Measurements from ENCODE around the gene PTPN7.
"Not testable (repeated sequence)": the region's sequence is repeated elsewhere in the genome, so short reads cannot be mapped to it uniquely, and the experiment has no call there.

PTPN7 gene

DNA sequence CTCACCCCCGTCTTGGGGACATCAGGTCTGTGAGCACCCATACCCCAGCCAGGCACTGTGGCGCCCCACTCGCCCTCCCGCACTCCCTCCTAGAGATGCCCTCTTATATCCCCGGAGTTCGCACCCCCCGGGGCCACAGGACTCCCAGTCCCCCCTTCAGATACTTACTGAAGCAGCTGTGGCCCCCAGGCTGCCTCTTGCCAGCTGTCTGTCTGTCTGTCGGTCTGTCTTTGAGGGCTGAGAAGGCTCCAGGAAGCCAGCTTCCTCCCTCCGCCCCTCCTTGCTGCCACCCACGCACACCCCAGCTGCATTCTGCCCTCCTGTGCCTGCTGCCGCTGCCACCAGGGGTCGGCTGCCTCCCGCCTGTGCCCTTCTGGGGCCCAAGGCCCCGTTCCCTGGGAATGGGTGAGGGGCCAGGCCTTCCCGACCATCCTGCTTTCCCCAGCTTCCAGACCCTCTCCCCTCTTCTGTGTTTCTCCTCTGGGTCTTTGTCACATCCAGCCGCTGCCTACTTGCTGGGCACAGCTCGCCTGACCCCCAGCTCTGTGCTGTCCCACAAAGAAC lies at the start of gene PTPN7:
TSS of gene PTPN7 (minus strand) at position 226 of the 564 bp plus-strand sequence. CDS start 1,200 bp downstream, outside the sequence.
- peak; percentile 52 to 80 for DNase-seq

DNA sequence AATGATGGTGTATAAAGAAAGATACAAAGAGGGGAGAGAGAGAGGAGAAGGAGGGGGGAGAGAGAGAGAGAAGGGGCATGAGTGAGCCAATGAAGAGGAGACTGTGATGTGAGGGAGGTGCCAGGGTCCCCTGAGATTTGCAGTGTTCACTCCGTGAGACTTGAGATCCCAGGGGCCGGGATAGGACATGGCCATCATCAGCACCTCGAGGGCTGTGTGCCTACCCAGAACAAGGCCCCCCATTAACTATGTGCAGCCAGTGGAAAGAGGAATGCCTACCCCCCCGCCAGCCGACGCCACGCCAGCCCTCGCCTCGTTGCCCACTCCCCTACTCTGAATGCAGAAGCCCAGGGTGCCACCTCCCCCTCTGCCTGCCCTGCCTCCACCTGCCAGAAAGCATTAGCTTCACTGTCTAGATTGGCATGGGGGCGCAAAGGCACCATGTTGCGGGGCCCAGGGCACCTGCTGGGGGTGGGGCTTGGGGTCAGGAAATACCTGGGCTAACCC lies 48.0 kb upstream of the PTPN7 start:
- DNase-seq, result no peak

DNA sequence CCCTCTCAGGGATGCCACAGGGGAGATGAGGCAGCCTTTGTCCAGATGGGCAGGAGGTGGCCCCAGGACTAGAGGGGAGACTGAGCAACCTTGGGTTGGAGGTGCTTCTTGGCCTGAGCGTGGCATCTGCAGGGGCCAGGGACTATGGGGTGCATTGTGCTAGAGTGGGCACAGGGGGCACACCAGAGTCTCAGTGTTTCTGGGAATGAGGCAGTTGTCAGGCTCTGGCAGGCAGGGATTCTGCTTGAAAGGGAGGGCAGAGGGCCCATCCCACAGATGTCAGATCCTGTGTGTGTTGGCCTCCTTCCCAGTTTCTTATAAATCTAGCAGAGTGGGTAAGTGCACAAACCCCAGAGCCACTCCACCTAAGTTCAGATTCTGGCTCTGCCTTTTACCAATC lies 46.9 kb upstream of the PTPN7 start:
- no peak for DNase-seq

DNA sequence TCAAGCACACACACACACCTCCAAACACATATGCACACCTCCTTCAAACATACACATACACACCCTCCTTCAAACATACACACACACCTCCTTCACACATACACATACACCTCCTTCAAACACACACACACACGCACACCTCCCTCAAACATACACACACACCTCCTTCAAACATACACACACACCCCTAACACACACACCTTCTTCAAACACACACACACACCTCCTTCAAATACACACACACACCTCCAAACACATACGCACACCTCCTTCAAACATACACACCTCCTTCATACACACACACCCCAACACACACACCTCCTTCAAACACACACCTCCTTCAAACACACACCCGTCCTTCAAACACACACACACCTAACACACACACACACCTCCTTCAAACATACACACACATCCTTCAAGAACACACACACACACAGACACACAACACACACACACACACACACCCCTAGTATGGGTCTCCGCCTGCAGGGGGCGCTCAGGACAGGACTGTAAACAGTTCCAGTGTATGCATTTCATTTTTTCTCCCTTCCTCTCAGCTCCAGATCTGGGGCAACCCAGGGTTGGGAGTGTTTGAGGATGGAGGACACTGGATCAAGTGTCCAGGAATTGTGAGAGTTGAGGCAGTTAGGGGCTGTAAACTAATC lies 45.3 kb upstream of the PTPN7 start:
- DNase-seq, result peak in 1 of 2 donors; percentile 31

DNA sequence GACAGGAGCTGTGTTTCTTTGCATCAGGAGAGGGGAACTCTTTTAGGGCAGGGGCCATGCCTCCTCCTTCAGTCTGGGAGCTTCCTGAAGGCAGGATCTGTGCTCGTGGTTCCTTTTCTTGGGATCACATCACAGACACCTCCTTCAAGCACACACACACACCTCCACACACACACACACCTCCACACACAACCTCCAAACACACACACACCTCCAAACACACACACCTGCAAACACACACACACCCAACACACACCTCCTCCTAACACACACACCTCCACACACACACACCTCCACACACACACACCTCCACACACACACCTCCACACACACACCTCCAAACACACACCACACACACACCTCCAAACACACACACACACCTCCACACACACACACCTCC lies 43.7 kb upstream of the PTPN7 start:
- no peak for DNase-seq

DNA sequence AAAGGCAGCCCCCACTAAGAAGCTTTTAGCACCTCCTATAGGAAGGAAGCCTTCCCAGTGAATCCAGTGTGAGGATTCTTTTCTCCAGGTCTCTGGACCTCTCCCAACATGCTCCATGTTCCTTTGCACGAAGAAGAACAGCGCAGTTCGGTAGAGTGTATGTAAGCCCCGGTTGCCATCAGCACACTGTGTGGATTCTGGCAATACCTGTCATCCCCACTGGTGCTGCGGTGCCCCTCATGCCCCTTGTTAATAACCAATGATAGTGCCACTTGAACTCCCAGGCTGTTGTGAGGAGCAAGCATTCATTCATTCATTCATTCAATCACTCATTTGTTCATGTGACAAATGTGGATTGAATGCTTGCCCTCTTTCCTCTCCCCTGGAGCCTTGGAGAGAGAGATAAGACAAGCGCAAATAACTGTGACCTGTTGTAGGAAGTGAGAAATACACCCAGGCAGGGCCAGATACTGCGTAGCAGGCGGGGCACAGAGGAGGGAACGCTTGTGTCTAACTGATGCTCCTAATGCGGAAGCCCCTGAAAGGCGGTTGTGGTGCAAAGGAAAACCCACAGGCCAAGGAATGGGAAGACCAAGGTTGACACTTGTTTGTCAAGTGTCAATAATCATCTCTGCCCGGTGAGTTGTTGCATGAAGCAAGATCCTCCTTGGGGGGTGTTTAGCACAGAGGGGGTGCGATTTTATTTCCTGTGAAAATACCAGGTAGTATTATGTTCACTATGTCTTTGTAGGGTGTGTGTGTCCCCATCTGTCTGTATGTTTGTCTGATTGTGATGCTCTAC lies 43.0 kb upstream of the PTPN7 start:
- DNase-seq, result no peak

DNA sequence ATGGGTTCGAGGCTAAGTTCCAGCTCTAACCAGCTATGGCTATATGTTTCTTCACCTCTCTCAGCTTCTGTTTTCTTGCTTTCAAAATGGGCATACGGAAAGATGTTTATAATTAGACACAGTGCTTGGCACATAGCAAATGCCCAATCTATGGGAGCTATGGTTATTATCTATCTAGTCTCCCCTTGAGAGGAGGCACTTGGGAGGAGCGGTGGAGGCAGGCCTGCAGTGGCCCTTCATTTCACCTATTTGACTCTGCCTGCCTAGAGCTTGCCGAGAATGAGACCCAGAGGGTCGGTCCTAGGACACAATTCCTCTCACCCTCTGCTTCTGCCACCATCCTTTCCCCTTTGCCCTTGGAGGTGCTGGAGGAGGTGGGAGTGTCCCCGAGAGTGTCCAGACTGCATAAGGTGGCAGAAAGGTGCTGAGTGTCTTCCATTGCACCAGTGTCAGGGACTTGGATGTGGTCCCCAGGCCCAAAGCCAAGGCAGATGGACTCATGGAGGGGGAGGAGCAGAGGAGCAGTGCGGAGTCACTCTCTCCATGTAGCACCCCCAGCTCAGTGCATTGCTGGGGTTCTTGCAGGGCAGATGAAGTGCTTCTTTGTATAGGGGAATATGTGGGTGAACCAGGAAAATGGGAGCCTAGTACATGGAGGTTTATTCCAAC lies 42.2 kb upstream of the PTPN7 start:
- no peak for DNase-seq

DNA sequence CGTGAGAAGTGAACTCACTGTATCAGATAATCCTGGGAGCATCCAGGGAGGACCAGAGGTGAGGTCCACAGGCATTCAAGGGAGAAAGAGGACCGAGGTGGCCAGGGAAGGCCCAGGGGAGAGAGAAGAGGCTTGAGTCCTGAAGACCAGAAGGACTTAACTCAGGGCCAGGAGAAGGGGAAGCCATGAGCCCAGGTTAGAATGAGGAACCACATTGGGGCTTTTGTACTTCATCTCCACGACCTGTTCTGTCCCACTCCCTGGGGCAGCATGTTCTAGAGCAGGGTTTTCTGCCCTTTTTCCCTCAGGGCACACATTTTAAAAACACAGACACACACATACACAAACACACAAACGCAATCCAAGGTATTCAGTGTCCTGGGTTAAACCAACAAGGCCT lies 41.6 kb upstream of the PTPN7 start:
- no peak for DNase-seq

DNA sequence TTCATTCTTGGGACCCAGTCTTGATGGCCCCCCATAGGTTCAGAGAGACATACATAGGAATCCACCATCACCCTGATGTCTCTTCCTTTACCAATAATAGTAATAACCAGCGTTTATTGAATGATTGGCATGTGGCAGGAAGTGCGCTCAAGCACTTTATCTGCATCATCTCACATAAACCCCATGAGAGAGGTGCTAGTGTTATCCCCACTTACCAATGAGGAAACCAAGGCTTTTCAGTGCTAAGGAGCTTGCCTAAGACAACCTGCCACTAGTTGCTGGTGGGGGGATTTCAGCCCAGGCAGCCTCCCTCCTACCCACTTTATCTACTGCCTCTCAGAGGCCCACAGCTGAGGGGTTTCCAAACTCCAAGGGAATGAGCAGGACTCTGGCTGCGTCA lies 40.9 kb upstream of the PTPN7 start:
- no peak for DNase-seq

DNA sequence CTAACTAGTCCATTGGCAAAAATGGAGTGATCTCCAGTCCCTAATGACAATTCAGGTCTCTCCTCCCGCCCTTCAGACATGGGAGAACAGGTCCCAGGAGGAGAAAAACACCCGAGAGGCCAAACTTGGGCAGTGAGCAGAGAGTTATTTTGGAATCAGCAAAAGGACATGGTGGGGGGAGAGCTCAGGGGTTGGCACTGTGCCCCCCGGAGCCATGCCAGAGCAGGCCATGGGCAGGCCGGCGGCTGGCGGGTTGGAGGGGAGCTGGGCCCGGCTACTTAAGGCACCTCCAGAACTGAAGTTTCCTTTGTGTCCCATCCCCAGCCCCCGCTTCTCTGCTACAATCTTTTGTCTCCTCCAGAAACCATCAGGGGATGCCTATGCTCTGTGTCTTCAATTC lies 40.3 kb upstream of the PTPN7 start:
- no peak for DNase-seq

DNA sequence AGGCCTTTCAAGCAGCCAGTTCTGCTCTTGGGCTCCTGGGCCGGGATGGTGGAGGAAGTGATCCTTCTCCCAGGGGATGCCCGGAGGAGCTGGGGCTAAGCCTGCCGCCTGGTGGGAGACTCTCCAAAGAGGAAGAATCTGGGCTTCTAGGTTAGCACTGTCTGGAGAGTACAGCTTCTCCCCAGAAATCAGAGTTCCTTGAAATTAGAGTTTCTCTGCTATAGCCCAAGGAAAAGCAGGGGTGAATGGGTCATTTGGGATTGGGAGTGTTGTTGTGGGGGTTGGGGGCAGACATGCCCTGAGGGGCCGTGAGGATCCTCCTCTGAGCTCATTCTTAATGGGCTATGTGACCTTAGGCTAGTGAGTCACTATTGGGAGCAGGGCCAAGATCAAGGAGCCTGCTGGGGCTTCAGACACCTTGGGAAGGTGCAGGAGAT lies 39.7 kb upstream of the PTPN7 start:
- DNase-seq, result no peak

DNA sequence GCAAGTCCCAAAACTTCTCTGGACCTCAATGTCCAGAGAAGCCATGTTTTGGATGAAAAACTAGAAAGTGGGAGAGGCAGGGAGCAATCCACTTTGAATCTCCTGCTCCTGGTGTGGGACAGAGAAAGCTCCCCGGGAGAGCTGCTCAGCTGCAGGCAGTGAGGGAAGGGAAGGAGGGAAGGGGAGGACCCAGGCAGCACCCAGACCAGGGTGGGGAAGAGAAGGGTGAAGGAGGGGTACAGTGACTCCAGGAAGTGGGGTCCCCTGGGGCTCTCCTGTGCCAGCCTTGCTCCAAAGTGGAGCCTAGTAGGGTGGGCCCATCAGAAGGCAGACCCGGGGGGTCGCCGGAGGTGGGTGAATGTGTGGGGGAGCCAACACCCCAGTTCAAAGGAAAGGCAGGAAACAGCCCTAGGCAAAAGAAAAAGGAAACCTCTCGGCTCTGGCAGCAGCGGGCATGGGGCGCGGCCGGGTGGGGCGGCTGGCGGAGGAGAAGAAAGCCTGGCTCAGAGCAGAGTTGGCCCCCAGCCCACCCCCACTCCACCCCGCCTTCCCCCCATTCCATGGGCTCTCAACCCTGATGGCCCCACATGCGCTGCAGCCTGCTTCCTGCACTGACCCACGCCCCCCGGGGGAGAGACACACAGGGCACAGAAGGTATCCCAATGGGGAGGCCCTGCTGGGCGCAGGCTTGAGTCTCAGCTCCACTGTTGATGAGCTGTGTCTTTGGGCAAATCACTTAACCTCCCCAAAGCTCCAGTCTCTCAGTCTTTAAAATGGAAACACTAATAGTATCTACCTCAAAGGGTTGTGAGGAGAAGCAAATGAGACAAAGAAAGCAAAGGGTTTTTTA lies 38.9 kb upstream of the PTPN7 start:
- no peak for DNase-seq

DNA sequence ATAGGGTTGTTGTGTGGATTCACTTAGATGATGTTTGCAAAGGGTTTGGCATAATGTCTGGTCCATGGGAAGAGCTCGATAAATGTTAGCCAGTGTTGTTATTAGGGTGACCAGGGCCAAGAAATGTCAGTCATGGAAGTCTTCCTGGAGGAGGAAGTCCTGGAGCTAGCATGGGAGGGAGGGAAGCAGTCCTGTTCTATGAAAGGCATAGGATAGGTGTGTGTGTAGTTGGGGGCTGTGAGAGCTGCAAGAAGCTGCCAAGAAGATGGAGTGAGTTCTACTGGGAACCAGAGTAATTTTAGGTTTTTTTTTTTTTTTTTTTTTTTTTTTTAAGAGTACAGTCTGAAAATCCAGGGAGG lies 37.9 kb upstream of the PTPN7 start:
- no peak for DNase-seq

DNA sequence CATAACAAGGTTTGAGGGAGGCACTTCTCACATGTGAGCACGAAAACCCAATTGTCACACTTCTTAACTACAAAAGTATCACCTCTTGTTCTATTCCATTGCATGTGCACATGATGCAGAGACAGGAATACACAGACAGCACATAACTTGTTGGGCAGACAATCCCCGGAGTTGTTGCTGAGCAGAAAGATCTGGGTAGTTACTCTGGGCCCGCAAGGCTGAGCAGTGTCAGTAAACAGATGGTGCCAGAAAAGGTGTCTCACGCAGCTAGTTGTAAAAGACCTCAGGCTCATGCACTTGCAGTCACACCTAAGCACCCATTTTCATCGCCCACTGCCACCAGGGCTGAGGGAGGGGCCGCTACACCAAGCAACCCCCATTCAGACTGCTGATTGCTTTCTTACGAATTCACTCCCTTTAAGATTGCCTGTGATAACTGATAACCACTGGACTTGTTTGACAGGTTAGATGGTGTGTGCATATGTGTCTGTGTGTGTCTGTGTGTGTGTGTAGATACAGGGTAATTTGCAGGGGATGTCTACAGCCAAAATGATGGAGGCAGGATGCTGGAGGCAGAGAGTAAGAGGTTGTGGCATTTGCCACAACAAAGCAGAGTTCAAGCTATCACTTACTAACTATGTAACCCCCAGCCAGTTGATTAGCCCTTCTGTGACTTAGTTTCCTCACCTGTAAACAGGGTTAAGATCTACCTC lies 37.4 kb upstream of the PTPN7 start:
- no peak for DNase-seq

DNA sequence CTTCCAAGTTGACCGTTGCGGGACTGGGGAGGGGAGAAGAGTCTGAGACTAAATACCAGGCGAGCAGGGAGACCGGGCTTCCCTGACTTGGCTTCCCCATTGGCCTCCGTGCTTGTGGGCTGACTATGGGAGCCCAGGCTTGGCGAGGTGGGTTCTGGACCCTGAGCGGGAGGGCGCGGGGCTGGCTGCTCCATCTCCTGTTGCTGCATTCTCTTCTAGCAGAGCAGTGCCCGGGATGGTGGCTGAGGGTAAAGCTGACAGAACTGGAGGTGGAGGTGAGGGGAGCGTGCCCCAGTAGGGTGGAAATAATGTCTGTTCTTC lies 33.9 kb upstream of the PTPN7 start:
- no peak for DNase-seq

DNA sequence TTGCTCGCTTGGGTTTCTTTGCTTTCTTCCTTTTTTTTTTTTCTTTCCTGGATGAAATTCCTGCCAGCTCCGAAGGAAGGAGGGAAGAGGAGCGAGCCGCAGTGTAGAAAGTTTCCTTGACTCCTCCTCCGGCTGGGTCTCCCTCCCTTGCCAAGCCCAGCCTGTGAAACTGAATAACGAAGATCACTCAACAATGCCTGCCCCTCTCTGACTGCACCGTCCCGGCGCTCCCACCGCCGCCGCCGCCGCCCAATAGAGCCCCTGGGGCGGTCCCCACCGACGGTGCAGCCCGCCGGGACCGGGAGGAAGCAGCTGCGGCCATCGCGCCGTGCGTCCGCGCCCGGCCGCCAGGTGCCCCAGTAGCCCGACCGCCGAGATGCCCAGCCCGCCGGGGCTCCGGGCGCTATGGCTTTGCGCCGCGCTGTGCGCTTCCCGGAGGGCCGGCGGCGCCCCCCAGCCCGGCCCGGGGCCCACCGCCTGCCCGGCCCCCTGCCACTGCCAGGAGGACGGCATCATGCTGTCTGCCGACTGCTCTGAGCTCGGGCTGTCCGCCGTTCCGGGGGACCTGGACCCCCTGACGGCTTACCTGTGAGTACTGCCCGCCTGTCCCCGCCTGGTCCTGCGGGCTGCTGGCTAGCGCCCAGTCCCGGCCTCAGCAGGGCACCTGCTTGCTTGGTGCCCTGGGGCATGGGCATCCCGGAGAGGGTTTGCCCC lies 33.4 kb upstream of the PTPN7 start, which contains the start of gene LGR6:
TSS of gene LGR6 (plus strand) at position 186 of the 714 bp plus-strand sequence. CDS start at position 377, 191 bp downstream.
- DNase-seq, result no peak

DNA sequence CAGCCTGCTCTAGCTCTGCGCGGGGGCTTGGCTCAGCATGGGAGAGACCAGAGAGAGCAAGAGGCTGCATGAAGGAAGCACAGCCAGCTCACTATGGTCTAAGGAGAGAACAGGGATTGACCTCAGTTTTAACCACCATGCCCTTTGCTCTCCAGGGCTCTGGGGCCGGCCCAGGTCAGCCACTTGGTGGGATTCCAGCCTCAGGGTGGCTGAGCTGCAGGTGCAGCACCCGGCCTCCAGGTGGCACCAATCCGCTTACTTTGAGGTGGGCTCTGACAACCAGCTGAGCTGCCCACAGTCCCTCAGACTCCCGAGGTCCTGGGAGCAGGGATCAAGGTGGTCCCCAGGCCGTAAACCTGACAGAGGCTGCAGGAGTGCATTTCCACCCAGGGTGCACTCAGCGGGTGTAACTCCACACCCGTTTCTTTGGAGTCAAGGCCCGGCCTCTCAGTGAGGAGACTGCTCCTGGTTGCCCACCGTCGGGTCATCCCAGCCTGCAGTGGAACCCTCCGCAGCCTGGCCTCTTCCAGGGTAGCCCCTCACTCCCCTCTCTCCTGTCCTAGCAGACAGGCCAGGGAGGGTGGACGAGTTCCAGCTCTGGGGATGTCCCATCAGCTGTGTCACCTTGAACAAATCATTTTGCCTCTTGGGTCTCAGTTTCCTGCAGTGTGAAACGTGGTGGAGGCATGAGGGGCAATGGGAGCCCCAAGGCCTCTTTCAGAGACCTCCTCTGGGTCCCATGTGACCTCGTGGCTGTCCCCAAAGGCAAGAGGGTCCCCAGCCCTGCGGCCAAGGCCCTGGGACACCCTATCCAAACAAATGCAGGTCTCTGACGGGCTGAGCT lies 32.6 kb upstream of the PTPN7 start:
- DNase-seq, result peak in 1 of 2 donors; percentile 68

DNA sequence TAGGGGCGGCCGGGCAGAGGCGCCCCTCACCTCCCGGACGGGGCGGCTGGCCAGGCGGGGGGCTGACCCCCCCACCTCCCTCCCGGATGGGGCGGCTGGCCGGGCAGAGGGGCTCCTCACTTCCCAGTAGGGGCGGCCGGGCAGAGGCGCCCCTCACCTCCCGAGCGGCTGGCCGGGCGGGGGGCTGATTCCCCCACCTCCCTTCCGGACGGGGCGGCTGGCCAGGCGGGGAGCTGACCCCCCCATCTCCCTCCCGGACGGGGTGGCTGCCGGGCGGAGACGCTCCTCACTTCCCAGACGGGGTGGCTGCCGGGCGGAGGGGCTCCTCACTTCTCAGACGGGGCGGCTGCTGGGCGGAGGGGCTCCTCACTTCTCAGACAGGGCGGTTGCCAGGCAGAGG lies 31.0 kb upstream of the PTPN7 start:
- DNase-seq, result not testable (repeated sequence)

DNA sequence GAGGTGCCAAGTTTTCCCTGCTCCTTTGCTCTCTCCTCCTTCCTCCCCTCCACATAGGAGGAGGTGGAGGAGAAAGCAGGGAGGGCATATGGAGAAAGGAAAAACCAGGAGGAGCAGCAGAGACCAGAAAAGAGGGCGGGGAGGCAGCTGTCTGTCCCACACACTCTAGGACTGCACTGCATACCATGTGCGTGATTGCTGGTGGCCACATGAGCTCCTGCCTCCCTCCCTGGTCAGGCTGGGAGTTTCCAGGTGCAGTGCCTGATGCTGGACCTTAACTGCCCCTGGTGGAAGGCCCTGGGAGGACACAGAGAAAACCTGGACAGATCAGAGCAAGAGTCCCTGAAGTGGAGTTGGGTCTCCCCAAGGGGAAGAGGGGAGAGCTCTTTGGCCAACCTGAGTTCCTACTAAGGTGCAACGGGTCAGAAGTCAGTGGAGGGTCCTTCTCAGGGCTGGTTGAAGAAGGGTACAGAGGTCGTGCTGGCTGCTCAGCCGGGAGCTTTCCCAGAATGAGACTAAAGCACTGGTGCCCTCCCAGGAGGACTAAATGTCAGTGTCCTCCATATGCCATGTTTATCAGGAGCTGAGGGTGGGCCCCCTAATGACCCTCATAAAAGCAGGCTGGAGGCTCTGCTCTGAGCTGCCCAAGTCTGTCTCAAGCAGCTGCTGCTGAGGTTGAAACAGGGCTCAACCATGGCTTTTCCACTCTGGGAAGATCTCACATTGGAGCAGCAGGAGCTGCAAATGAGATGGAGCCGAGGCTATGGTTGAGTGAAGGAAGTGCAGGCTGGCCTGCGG lies 29.7 kb upstream of the PTPN7 start:
- DNase-seq, result peak in 1 of 2 donors; percentile 26
